Neural cell (in vitro differentiated cells): ENCODE measurements around the gene RNF217.

Source experiments
- CTCF ChIP-seq: fragments of 450-650 bp; IDR thresholded peaks from 2 replicates; pipeline ENCODE4 v1.5.1; 2014; ENCODE audit warnings: antibody characterized with exemption, mild to moderate bottlenecking, moderate library complexity; ENCODE audit not compliant: poor library complexity, severe bottlenecking
- EP300 ChIP-seq: fragments of 450-650 bp; conservative IDR thresholded peaks from 2 replicates; pipeline ENCODE4 v1.6.1; 2014; ENCODE audit warnings: antibody characterized with exemption, mild to moderate bottlenecking, moderate library complexity; ENCODE audit not compliant: poor library complexity, severe bottlenecking
- EZH2 ChIP-seq: fragments of 200-600, 300-800 bp; shearing (Covaris generic), sonication (generic); IDR thresholded peaks from 2 replicates; pipeline ENCODE4 v1.6.1; 2014; ENCODE audit warnings: antibody characterized with exemption, low read length, borderline replicate concordance, mild to moderate bottlenecking; ENCODE audit not compliant: insufficient read depth, poor library complexity, severe bottlenecking
- MXI1 ChIP-seq: fragments of 450-650 bp; conservative IDR thresholded peaks from 2 replicates; pipeline ENCODE4 v1.6.1; 2014; ENCODE audit warnings: antibody characterized with exemption, mild to moderate bottlenecking; ENCODE audit not compliant: poor library complexity, severe bottlenecking
- POLR2AphosphoS5 ChIP-seq: IDR thresholded peaks from 2 replicates; pipeline ENCODE4 v1.6.1; 2012
- RAD21 ChIP-seq: fragments of 450-650 bp; conservative IDR thresholded peaks from 2 replicates; pipeline ENCODE4 v1.6.1; 2014; ENCODE audit warnings: antibody characterized with exemption, mild to moderate bottlenecking, moderate library complexity
- REST ChIP-seq: IDR thresholded peaks from 2 replicates; pipeline ENCODE4 v1.6.1; 2012; ENCODE audit warnings: borderline replicate concordance
- SMC3 ChIP-seq: fragments of 450-650 bp; conservative IDR thresholded peaks from 2 replicates; pipeline ENCODE4 v1.6.1; 2014; ENCODE audit warnings: antibody characterized with exemption, mild to moderate bottlenecking, moderate library complexity; ENCODE audit not compliant: poor library complexity
- TAF1 ChIP-seq: IDR thresholded peaks from 2 replicates; pipeline ENCODE4 v1.6.1; 2012; ENCODE audit warnings: low read depth

- TF ChIP-seq CTCF = no peak
- no peak for TF ChIP-seq EP300
- TF ChIP-seq TAF1 = no peak
- TF ChIP-seq REST = no peak
- TF ChIP-seq SMC3 = no peak
- no peak for TF ChIP-seq EZH2
- no peak for TF ChIP-seq POLR2AphosphoS5
- TF ChIP-seq RAD21 = no peak
- no peak for TF ChIP-seq MXI1
Observed at GRCh38 chr6:124967444-124967843, 5.2 kb downstream of the RNF217 start.
